Liver (tissue), 9 donors: Measurements from ENCODE around the gene MRRF. TPM values are rescaled to one million over a fixed set of nuclear protein-coding genes. Genes with fewer than 3 reads are reported as not detected.

Experiments used
- DNase-seq: peaks from one replicate; pipeline ENCODE4 v3.0.0-alpha.2; 2017; ENCODE audit warnings: low spot score
- H3K27ac ChIP-seq, 2 donors: one replicate each; pipeline ENCODE4 v1.7.0; 2013; ENCODE audit warnings: inconsistent platforms in 2 of 2, low read length in 2 of 2, control low read depth in 1 of 2, low read depth in 1 of 2, mild to moderate bottlenecking in 1 of 2
- H3K27me3 ChIP-seq, 4 donors: one replicate each; pipeline versions ENCODE4 v1.6.1 to v1.7.0; 2013; ENCODE audit warnings: low read length in 3 of 4, inconsistent platforms in 1 of 4, mild to moderate bottlenecking in 1 of 4, moderate library complexity in 1 of 4; ENCODE audit not compliant: control insufficient read depth in 4 of 4, insufficient read depth in 4 of 4
- H3K36me3 ChIP-seq, 4 donors: one replicate each; pipeline versions ENCODE4 v1.6.1 to v1.7.0; 2013; ENCODE audit warnings: low read length in 3 of 4, mild to moderate bottlenecking in 3 of 4, low read depth in 1 of 4, moderate library complexity in 1 of 4; ENCODE audit not compliant: control insufficient read depth in 4 of 4, insufficient read depth in 3 of 4
- H3K4me1 ChIP-seq, 4 donors: one replicate each; pipeline versions ENCODE4 v1.6.1 to v1.7.0; 2013; ENCODE audit warnings: low read length in 3 of 4, mild to moderate bottlenecking in 3 of 4, moderate library complexity in 1 of 4; ENCODE audit not compliant: control insufficient read depth in 4 of 4, insufficient read depth in 4 of 4
- H3K4me3 ChIP-seq, 3 donors: one replicate each; pipeline versions ENCODE4 v1.6.1 to v1.7.0; 2013; ENCODE audit warnings: low read length in 3 of 3, control low read depth in 1 of 3, low read depth in 1 of 3, mild to moderate bottlenecking in 1 of 3
- H3K9ac ChIP-seq, 2 donors: one replicate each; pipeline ENCODE4 v1.7.0; 2013; ENCODE audit warnings: low read length in 2 of 2, mild to moderate bottlenecking in 2 of 2, moderate library complexity in 2 of 2, control low read depth in 1 of 2, low read depth in 1 of 2
- H3K9me3 ChIP-seq, 4 donors: one replicate each; pipeline versions ENCODE4 v1.6.1 to v1.7.0; 2013; ENCODE audit warnings: low read length in 3 of 4; ENCODE audit not compliant: control insufficient read depth in 4 of 4
- EGR1 ChIP-seq, 2 donors: IDR thresholded peaks; 2 replicates each; pipeline ENCODE4 v1.6.1; 2016 to 2018; ENCODE audit warnings: antibody characterized with exemption in 2 of 2, low read depth in 2 of 2
- FOXA1 ChIP-seq: IDR thresholded peaks from 2 replicates; pipeline ENCODE4 v1.6.1; 2016; ENCODE audit warnings: antibody characterized with exemption
- FOXA2 ChIP-seq: IDR thresholded peaks from 2 replicates; pipeline ENCODE4 v1.6.1; 2016; ENCODE audit warnings: antibody characterized with exemption
- HNF4A ChIP-seq, 2 donors: conservative IDR thresholded peaks; 2 replicates each; pipeline ENCODE4 v1.6.1; 2016; ENCODE audit warnings: antibody characterized with exemption in 2 of 2, mild to moderate bottlenecking in 2 of 2
- HNF4G ChIP-seq: IDR thresholded peaks from 2 replicates; pipeline ENCODE4 v1.6.1; 2016; ENCODE audit warnings: antibody characterized with exemption
- NR2F2 ChIP-seq: IDR thresholded peaks from 2 replicates; pipeline ENCODE4 v1.6.1; 2016; ENCODE audit warnings: antibody characterized with exemption
- RAD21 ChIP-seq, 2 donors: IDR thresholded peaks; 2 replicates each; pipeline ENCODE4 v1.6.1; 2016; ENCODE audit warnings: antibody characterized with exemption in 2 of 2, mild to moderate bottlenecking in 2 of 2
- RXRA ChIP-seq, 2 donors: IDR thresholded peaks; 2 replicates each; pipeline ENCODE4 v1.6.1; 2017 to 2018; ENCODE audit warnings: antibody characterized with exemption in 2 of 2, mild to moderate bottlenecking in 1 of 2
- SP1 ChIP-seq: IDR thresholded peaks from 2 replicates; pipeline ENCODE4 v1.6.1; 2018; ENCODE audit warnings: antibody characterized with exemption, mild to moderate bottlenecking
- TAF1 ChIP-seq: conservative IDR thresholded peaks from 2 replicates; pipeline ENCODE4 v1.6.1; 2016; ENCODE audit warnings: antibody characterized with exemption, mild to moderate bottlenecking
- YY1 ChIP-seq: IDR thresholded peaks from 2 replicates; pipeline ENCODE4 v1.6.1; 2016; ENCODE audit warnings: antibody characterized with exemption, mild to moderate bottlenecking
- WGBS: extraction: QIAGEN DNeasy Blood & Tissue Kit; methylation state at CpG from one replicate; pipeline ENCODE4 v1.1.7; 2013; 5-methylcytosine and 5-hydroxymethylcytosine counted together
- polyA plus RNA-seq, 2 donors: library from polyadenylated mRNA; stranded (reverse) in 1 of 2; unstranded in 1 of 2; fragments of 200-250 nt in 1 of 2; fragments of >200 nt in 1 of 2; fragmentation: Nextera tagmentation in 1 of 2; extraction: Ambion mirVana in 1 of 2; gene quantifications; one replicate each; pipeline versions ENCODE4 v1.2.1 to v1.2.3, GENCODE V29; 2013 to 2015
- total RNA-seq, 2 donors: library from RNA; depleted of rRNA; stranded (reverse); fragments of >200 nt; gene quantifications; one replicate each; pipeline ENCODE4 v1.2.3, GENCODE V29; 2014
- TF ChIP-seq, protein P1 (sequence below): IDR thresholded peaks from 2 replicates; pipeline ENCODE4 v1.6.1; 2016; ENCODE audit warnings: antibody characterized with exemption
- TF ChIP-seq, protein P2 (sequence below): IDR thresholded peaks from 2 replicates; pipeline ENCODE4 v1.6.1; 2016; ENCODE audit warnings: antibody characterized with exemption
- TF ChIP-seq, protein P3 (sequence below): IDR thresholded peaks from 2 replicates; pipeline ENCODE4 v1.6.1; 2016; ENCODE audit warnings: antibody characterized with exemption
- TF ChIP-seq, protein P4 (sequence below): fragments of 150-350 bp; IDR thresholded peaks from 2 replicates; pipeline ENCODE4 v1.5.1; 2017; ENCODE audit warnings: improper control_type of control experiment, low read depth, low read length; ENCODE audit not compliant: missing input control
- TF ChIP-seq, protein P5 (sequence below): IDR thresholded peaks from 2 replicates; pipeline ENCODE4 v1.6.1; 2016; ENCODE audit warnings: antibody characterized with exemption, mild to moderate bottlenecking
- donor health status: healthy.
- donor health status: healthy.
- donor health status: healthy.
- donor health status: healthy.
- donor health status: healthy.

Gene MRRF
- total and polyA plus RNA-seq, 4 donors = 15.4 to 30.9 (median 22.3) TPM

DNA sequence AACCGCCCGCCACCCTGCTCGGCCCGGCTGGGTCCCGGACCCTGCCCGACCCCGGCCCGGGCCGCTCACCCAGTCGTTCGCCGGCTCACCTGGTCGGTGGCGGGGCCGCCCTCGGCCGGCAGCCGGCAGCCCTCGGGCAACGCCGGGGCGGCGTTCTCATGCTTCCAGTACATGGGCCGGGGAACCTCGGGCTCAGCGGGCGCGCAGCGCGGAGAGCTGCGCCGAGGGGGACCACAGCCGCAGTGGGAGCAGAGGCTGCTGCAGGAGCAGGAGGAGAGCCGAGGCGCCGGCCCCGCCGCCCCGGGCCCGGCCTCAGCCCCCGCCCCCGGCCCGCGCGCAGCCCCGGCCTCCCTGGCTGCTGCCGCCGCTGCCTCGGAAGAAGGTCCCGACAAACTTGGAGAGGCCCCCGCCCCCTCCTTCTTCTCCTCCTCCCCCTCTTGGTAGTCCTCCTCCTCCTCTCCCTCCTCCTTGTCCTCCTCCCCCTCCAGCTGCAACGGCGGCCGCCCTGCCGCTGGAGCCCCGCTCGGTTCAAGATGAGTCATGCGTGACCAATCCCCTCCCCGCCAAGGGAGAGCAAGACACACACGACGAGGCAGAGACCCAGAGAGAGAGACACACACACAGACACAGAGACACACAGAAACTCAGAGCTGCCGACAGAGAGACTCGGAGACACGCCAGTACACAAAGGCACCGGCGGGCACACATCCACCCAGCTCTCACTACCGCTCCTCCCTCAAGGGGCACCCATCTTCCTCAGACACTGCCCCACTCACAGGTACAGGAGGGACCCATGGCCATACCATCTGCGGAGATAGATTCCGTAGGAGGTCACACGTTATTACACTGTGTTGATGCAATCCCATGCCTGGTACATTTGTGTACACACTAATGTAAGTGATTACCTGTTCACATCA is 35.9 kb upstream of the MRRF start, which contains the start of gene LHX6 (continued):
- TF ChIP-seq HNF4A (conservative IDR thresholded peaks at IDR 0.05) (no peak), HNF4G (no peak)
- TF ChIP-seq, protein P1, sequence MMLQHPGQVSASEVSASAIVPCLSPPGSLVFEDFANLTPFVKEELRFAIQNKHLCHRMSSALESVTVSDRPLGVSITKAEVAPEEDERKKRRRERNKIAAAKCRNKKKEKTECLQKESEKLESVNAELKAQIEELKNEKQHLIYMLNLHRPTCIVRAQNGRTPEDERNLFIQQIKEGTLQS = no peak

DNA sequence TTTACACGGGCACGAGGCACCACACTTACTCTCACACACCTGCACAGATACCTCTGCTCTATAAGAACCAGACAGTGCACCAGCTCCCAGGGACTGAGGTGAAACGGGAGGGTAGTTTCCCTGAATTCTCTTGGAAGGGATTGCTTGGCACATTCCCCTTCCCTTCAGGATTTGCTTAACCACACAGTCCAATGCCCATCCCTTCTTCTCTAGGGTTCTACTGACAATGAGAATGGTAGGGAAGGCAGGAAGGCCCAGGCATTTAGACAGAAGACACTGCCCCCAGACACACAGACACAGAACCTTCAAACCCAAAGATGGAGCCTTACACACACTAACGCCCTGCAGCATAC is 35.2 kb upstream of the MRRF start:
- H3K9ac ChIP-seq = no peak overlapping the region
- H3K4me1 ChIP-seq = peaks cover 13 to 30% (median 18%) of the 10 kb centered on the region in 4 donors
- H3K27ac ChIP-seq = no peak overlapping the region
- TF ChIP-seq, protein P2, sequence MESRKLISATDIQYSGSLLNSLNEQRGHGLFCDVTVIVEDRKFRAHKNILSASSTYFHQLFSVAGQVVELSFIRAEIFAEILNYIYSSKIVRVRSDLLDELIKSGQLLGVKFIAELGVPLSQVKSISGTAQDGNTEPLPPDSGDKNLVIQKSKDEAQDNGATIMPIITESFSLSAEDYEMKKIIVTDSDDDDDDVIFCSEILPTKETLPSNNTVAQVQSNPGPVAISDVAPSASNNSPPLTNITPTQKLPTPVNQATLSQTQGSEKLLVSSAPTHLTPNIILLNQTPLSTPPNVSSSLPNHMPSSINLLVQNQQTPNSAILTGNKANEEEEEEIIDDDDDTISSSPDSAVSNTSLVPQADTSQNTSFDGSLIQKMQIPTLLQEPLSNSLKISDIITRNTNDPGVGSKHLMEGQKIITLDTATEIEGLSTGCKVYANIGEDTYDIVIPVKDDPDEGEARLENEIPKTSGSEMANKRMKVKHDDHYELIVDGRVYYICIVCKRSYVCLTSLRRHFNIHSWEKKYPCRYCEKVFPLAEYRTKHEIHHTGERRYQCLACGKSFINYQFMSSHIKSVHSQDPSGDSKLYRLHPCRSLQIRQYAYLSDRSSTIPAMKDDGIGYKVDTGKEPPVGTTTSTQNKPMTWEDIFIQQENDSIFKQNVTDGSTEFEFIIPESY = no peak
- H3K27me3 ChIP-seq = peaks cover 3 to 31% (median 14%) of the 10 kb centered on the region in 4 donors
- WGBS = 32% methylated on average over 4 of the region's 4 CpGs
- H3K36me3 ChIP-seq = no peaks in the 10 kb centered on the region
- no peak overlapping the region for H3K4me3 ChIP-seq
- no peak for DNase-seq
- no peaks in the 10 kb centered on the region for H3K9me3 ChIP-seq

DNA sequence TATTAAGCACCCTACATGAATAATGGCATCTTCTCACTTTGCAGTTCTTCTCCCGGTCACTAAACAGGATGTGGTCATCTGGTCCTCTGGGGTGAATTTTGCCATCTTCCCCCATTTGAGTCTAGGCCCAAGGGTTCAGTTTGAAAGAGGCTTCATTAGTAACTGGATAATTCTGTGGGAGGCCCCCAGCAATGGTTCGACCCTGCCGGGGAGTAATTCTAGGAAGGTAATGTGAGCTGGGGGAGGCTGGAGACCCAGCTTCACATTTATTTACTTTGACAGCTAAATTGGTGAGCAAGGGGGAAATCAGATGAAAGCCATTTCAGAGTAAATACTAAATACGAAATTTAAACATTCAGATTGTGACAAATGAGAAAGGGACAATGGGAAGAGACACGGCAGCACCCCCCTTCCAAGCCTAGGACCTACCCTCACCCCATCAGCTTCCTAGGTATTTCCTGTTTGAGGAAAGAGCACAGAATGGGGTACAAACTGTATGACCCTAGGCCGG is 31.8 kb upstream of the MRRF start:
- Histone ChIP-seq H3K27ac (no peak overlapping the region), H3K36me3 (no peaks in the 10 kb centered on the region), H3K4me1 (peaks cover 7 to 10% (median 9%) of the 10 kb centered on the region in 4 donors), H3K27me3 (peaks cover 2 to 29% (median 6%) of the 10 kb centered on the region in 4 donors), H3K9me3 (no peaks in the 10 kb centered on the region), H3K9ac (no peak overlapping the region), H3K4me3 (no peak overlapping the region)
- TF ChIP-seq HNF4G (no peak), FOXA2 (no peak), FOXA1 (no peak), EGR1 (IDR thresholded peaks at IDR 0.05; ENCODE audit: low read depth in 2 of 2) (no peak), SP1 (no peak), RXRA (IDR thresholded peaks at IDR 0.05) (no peak), HNF4A (conservative IDR thresholded peaks at IDR 0.05) (no peak), NR2F2 (no peak), TAF1 (no peak), RAD21 (IDR thresholded peaks at IDR 0.05) (no peak), YY1 (no peak)
- TF ChIP-seq, protein P1 = no peak
- TF ChIP-seq, protein P3, sequence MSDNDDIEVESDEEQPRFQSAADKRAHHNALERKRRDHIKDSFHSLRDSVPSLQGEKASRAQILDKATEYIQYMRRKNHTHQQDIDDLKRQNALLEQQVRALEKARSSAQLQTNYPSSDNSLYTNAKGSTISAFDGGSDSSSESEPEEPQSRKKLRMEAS = no peak
- TF ChIP-seq, protein P4, sequence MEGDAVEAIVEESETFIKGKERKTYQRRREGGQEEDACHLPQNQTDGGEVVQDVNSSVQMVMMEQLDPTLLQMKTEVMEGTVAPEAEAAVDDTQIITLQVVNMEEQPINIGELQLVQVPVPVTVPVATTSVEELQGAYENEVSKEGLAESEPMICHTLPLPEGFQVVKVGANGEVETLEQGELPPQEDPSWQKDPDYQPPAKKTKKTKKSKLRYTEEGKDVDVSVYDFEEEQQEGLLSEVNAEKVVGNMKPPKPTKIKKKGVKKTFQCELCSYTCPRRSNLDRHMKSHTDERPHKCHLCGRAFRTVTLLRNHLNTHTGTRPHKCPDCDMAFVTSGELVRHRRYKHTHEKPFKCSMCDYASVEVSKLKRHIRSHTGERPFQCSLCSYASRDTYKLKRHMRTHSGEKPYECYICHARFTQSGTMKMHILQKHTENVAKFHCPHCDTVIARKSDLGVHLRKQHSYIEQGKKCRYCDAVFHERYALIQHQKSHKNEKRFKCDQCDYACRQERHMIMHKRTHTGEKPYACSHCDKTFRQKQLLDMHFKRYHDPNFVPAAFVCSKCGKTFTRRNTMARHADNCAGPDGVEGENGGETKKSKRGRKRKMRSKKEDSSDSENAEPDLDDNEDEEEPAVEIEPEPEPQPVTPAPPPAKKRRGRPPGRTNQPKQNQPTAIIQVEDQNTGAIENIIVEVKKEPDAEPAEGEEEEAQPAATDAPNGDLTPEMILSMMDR = no peak
- TF ChIP-seq, protein P5, sequence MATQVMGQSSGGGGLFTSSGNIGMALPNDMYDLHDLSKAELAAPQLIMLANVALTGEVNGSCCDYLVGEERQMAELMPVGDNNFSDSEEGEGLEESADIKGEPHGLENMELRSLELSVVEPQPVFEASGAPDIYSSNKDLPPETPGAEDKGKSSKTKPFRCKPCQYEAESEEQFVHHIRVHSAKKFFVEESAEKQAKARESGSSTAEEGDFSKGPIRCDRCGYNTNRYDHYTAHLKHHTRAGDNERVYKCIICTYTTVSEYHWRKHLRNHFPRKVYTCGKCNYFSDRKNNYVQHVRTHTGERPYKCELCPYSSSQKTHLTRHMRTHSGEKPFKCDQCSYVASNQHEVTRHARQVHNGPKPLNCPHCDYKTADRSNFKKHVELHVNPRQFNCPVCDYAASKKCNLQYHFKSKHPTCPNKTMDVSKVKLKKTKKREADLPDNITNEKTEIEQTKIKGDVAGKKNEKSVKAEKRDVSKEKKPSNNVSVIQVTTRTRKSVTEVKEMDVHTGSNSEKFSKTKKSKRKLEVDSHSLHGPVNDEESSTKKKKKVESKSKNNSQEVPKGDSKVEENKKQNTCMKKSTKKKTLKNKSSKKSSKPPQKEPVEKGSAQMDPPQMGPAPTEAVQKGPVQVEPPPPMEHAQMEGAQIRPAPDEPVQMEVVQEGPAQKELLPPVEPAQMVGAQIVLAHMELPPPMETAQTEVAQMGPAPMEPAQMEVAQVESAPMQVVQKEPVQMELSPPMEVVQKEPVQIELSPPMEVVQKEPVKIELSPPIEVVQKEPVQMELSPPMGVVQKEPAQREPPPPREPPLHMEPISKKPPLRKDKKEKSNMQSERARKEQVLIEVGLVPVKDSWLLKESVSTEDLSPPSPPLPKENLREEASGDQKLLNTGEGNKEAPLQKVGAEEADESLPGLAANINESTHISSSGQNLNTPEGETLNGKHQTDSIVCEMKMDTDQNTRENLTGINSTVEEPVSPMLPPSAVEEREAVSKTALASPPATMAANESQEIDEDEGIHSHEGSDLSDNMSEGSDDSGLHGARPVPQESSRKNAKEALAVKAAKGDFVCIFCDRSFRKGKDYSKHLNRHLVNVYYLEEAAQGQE = no peak
- DNase-seq = no peak
- 80% methylated on average over 6 of the region's 6 CpGs for WGBS
